ENCODE data around the gene LHFPL3.

DNA sequence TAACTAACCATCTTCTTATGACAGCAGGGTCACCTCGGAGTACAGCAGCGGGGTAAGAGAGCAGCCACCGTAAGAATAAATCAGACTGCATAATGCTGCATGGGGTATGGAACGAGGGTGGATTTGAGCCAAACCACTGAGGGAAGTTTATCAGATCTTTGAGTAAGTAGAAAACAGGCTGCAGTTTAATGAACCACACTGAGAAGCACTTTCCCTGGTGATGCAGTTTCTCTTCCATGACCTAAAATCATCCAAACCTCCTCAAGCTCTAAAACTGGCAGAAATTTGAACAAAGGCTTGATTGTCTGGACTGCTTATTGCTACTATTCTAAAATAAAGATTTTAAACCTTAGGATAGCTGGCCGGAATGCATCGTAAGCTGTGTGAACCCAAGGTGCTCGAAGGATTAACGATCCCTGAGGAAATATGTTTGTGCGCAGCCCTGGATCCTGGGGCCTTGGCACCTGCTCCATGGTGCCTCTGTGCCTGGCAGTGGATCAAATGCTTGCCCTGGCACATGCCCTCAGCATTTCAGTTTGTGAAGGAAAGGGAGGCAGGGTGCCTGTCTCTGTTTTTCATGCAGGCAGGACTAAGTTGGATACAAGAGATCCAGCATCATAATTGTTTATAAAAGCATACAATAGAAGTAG is 322.7 kb downstream of the LHFPL3 start:
- no peak for TF ChIP-seq FOXM1 (IDR thresholded peaks at IDR 0.05; ENCODE audit: low read depth)
- TF ChIP-seq RAD21 (IDR thresholded peaks at IDR 0.05; ENCODE audit: low read length) = no peak
- TF ChIP-seq, protein P1, sequence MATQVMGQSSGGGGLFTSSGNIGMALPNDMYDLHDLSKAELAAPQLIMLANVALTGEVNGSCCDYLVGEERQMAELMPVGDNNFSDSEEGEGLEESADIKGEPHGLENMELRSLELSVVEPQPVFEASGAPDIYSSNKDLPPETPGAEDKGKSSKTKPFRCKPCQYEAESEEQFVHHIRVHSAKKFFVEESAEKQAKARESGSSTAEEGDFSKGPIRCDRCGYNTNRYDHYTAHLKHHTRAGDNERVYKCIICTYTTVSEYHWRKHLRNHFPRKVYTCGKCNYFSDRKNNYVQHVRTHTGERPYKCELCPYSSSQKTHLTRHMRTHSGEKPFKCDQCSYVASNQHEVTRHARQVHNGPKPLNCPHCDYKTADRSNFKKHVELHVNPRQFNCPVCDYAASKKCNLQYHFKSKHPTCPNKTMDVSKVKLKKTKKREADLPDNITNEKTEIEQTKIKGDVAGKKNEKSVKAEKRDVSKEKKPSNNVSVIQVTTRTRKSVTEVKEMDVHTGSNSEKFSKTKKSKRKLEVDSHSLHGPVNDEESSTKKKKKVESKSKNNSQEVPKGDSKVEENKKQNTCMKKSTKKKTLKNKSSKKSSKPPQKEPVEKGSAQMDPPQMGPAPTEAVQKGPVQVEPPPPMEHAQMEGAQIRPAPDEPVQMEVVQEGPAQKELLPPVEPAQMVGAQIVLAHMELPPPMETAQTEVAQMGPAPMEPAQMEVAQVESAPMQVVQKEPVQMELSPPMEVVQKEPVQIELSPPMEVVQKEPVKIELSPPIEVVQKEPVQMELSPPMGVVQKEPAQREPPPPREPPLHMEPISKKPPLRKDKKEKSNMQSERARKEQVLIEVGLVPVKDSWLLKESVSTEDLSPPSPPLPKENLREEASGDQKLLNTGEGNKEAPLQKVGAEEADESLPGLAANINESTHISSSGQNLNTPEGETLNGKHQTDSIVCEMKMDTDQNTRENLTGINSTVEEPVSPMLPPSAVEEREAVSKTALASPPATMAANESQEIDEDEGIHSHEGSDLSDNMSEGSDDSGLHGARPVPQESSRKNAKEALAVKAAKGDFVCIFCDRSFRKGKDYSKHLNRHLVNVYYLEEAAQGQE (IDR thresholded peaks at IDR 0.05; ENCODE audit: low read depth, low read length) = no peak
- TF ChIP-seq, protein P2, sequence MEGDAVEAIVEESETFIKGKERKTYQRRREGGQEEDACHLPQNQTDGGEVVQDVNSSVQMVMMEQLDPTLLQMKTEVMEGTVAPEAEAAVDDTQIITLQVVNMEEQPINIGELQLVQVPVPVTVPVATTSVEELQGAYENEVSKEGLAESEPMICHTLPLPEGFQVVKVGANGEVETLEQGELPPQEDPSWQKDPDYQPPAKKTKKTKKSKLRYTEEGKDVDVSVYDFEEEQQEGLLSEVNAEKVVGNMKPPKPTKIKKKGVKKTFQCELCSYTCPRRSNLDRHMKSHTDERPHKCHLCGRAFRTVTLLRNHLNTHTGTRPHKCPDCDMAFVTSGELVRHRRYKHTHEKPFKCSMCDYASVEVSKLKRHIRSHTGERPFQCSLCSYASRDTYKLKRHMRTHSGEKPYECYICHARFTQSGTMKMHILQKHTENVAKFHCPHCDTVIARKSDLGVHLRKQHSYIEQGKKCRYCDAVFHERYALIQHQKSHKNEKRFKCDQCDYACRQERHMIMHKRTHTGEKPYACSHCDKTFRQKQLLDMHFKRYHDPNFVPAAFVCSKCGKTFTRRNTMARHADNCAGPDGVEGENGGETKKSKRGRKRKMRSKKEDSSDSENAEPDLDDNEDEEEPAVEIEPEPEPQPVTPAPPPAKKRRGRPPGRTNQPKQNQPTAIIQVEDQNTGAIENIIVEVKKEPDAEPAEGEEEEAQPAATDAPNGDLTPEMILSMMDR (IDR thresholded peaks at IDR 0.05) = no peak
- TF ChIP-seq POLR2AphosphoS5 (IDR thresholded peaks at IDR 0.05; ENCODE audit: low read depth, low read length) = no peak
- TF ChIP-seq EP300 (IDR thresholded peaks at IDR 0.05; ENCODE audit: borderline replicate concordance in 1 of 2, low read depth in 1 of 2, low read length in 1 of 2) = no peak
- TF ChIP-seq, protein P3, sequence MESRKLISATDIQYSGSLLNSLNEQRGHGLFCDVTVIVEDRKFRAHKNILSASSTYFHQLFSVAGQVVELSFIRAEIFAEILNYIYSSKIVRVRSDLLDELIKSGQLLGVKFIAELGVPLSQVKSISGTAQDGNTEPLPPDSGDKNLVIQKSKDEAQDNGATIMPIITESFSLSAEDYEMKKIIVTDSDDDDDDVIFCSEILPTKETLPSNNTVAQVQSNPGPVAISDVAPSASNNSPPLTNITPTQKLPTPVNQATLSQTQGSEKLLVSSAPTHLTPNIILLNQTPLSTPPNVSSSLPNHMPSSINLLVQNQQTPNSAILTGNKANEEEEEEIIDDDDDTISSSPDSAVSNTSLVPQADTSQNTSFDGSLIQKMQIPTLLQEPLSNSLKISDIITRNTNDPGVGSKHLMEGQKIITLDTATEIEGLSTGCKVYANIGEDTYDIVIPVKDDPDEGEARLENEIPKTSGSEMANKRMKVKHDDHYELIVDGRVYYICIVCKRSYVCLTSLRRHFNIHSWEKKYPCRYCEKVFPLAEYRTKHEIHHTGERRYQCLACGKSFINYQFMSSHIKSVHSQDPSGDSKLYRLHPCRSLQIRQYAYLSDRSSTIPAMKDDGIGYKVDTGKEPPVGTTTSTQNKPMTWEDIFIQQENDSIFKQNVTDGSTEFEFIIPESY (IDR thresholded peaks at IDR 0.05; ENCODE audit: borderline replicate concordance, low read depth) = no peak
- TF ChIP-seq CHD2 (IDR thresholded peaks at IDR 0.05; ENCODE audit: low read length, partially characterized antibody) = no peak
- no peak for TF ChIP-seq NFIC (IDR thresholded peaks at IDR 0.05; ENCODE audit: borderline replicate concordance)
- TF ChIP-seq JUND (IDR thresholded peaks at IDR 0.05) = no peak
- no peak for TF ChIP-seq RFX5 (IDR thresholded peaks at IDR 0.05; ENCODE audit: low read length)
- no peak for TF ChIP-seq RCOR1 (IDR thresholded peaks at IDR 0.05; ENCODE audit: low read length)
- no peak for TF ChIP-seq GABPA (IDR thresholded peaks at IDR 0.05; ENCODE audit: low read depth)
- TF ChIP-seq GATA2 (CRISPR knock-in tag; IDR thresholded peaks at IDR 0.05) = peak; percentile 46; the same call in 1 of the 2 replicates

All from SK-N-SH (cell line).